GM19452 (cell line): Measurements from ENCODE around the gene SPTLC3.
"Not testable (repeated sequence)": the region's sequence is repeated elsewhere in the genome, so short reads cannot be mapped to it uniquely, and the experiment has no call there.

Experiments
- ATAC-seq: cut with Tn5 transposase; IDR thresholded peaks from one replicate; pipeline ENCODE4 v1.9.1; 2021; ENCODE audit not compliant: unreplicated experiment

SPTLC3 gene

GRCh38 chr20:13008761-13009681, at the start of gene SPTLC3:
Gene SPTLC3 (plus strand): TSS chr20:13008972. CDS start chr20:13009268, 296 bp downstream.
- ATAC-seq: peak; percentile 36

GRCh38 chr20:12961725-12962124, 47.0 kb upstream of the SPTLC3 start:
- ATAC-seq: no peak

GRCh38 chr20:12962895-12963294, 45.9 kb upstream of the SPTLC3 start:
- ATAC-seq: no peak

- ATAC-seq: no peak
Measured at GRCh38 chr20:12963416-12963815, 45.4 kb upstream of the SPTLC3 start.

- no peak for ATAC-seq
Measured at GRCh38 chr20:12965212-12965869, 43.4 kb upstream of the SPTLC3 start.

GRCh38 chr20:12965870-12966251, 42.9 kb upstream of the SPTLC3 start:
- ATAC-seq: no peak

- no peak for ATAC-seq
Measured at GRCh38 chr20:12966468-12967085, 42.2 kb upstream of the SPTLC3 start.

- no peak for ATAC-seq
Measured at GRCh38 chr20:12967932-12968331, 40.8 kb upstream of the SPTLC3 start.

GRCh38 chr20:12968472-12968871, 40.3 kb upstream of the SPTLC3 start:
- no peak for ATAC-seq

- ATAC-seq: no peak
Measured at GRCh38 chr20:12969071-12969669, 39.6 kb upstream of the SPTLC3 start.

- ATAC-seq: no peak
Measured at GRCh38 chr20:12970372-12970821, 38.4 kb upstream of the SPTLC3 start.

- ATAC-seq: no peak
Measured at GRCh38 chr20:12975833-12976608, 32.8 kb upstream of the SPTLC3 start.

GRCh38 chr20:12976720-12977309, 32.0 kb upstream of the SPTLC3 start:
- no peak for ATAC-seq

GRCh38 chr20:12977328-12978125, 31.2 kb upstream of the SPTLC3 start:
- ATAC-seq: no peak

GRCh38 chr20:12978126-12978394, 30.7 kb upstream of the SPTLC3 start:
- no peak for ATAC-seq

- ATAC-seq: no peak
Measured at GRCh38 chr20:12978613-12979495, 29.9 kb upstream of the SPTLC3 start.

- not testable (repeated sequence) for ATAC-seq
Measured at GRCh38 chr20:12979713-12980112, 29.1 kb upstream of the SPTLC3 start.

GRCh38 chr20:12982098-12982497, 26.7 kb upstream of the SPTLC3 start:
- no peak for ATAC-seq
